Measurements from ENCODE around the gene APBB2.

APBB2 gene

DNA sequence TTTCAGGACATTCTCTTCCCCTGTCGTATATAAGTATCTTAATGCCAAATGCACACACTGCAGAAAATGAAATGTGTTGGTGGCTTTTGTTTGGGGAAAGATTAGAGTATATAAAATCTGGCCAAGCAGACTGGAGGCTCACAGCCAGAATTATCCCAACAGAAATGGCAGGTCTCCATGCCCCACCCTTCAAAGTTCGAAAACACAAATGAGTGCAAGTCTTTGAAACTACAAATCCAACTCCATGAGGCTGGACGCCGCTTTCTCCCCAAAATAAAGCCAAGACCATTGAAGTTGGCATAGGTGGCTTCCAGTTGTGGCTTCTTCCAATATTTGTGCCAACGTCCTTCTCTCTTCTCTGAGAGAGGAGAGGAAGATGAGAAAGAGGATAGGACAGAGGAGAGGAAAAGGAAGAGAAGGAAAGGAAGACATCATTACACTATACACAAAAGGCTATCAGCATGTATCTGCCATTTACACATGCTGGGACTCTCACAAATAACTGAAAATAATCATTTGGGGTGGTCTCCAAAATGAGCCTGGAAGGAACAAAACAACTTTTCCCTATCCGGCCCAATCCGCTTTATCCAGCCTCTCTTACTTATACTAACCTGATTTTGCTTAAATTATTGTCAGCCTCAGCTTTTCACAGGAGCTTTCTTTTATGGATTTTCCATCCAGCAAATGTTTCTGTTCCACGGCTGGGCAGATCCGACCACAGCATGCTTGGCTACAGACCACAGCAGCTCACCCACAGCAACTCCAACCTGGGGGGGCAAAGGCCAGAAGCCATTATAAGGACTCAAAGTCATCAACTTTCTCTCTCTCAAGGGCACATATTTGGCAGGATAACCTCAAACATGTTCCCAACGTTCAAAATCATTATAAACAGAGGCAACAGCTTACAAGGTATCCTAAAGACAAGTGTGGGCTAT is 71.7 kb downstream of the APBB2 start:
- H3K4me3 ChIP-seq (ENCODE audit: low read depth, low read length): peak overlapping the region; percentile 54
- H3K4me1 ChIP-seq (ENCODE audit: control insufficient read depth, insufficient read depth, low read length, unreplicated experiment): peaks cover 60% of the 10 kb centered on the region
- peaks cover 30% of the 10 kb centered on the region for H3K36me3 ChIP-seq (ENCODE audit: insufficient read depth, low read length)
- peak overlapping the region; percentile 97 for H3K27ac ChIP-seq (ENCODE audit: low read depth, low read length)
- no peaks in the 10 kb centered on the region for H3K27me3 ChIP-seq (ENCODE audit: insufficient read depth, low read length)
- peaks cover 68% of the 10 kb centered on the region for H3K79me2 ChIP-seq (ENCODE audit: control insufficient read depth, insufficient read depth, low read length, unreplicated experiment)
- H2AFZ ChIP-seq (ENCODE audit: low read length, unreplicated experiment): no peak overlapping the region

DNA sequence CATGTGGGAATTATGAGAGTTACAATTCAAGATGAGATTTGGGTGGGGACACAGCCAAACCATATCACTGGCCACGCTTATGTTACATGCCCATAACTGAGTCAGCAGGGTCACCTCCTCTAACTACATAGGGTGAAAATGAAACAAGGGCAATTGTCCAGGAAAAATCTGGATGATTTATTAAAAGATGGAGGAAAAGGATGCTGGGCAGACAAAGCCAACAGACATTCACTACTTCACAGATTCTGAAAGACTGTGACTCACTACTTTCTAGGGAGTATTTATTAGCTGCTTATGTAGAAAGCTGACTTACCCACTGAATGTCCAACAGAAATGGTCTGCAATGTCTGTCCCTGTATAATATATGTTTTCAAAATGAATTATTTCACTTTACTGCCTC is 72.4 kb downstream of the APBB2 start:
- H3K36me3 ChIP-seq (ENCODE audit: insufficient read depth, low read length): peaks cover 35% of the 10 kb centered on the region
- H3K79me2 ChIP-seq (ENCODE audit: control insufficient read depth, insufficient read depth, low read length, unreplicated experiment): peaks cover 72% of the 10 kb centered on the region
- H3K4me3 ChIP-seq (ENCODE audit: low read depth, low read length): peak overlapping the region; percentile 54; the same call in 1 of the 2 replicates
- peak overlapping the region; percentile 97 for H3K27ac ChIP-seq (ENCODE audit: low read depth, low read length)
- no peaks in the 10 kb centered on the region for H3K27me3 ChIP-seq (ENCODE audit: insufficient read depth, low read length)
- H3K4me1 ChIP-seq (ENCODE audit: control insufficient read depth, insufficient read depth, low read length, unreplicated experiment): peaks cover 62% of the 10 kb centered on the region
- no peak overlapping the region for H2AFZ ChIP-seq (ENCODE audit: low read length, unreplicated experiment)

DNA sequence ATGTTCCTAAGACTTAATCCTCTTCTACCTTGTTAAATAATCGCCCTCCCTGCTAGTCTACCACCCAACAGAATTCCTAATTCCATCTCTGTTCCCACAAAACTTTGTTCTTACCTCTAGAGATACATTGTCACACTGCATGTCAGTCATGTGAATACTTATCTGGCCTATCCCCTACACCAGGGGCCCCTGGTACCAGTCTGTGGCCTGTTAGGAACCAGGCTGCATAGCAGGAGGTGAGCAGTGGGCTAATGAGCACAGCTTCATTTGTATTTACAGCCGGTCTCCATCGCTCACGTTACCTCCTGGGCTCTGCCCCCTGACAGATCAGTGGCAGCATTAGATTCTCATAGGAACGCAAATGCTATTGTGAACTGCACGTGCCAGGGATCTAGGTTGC is 73.9 kb downstream of the APBB2 start:
- Histone ChIP-seq H3K4me1 (ENCODE audit: control insufficient read depth, insufficient read depth, low read length, unreplicated experiment) (peaks cover 60% of the 10 kb centered on the region), H3K27me3 (ENCODE audit: insufficient read depth, low read length) (no peaks in the 10 kb centered on the region), H2AFZ (ENCODE audit: low read length, unreplicated experiment) (no peak overlapping the region), H3K27ac (ENCODE audit: low read depth, low read length) (no peak overlapping the region), H3K4me3 (ENCODE audit: low read depth, low read length) (no peak overlapping the region), H3K79me2 (ENCODE audit: control insufficient read depth, insufficient read depth, low read length, unreplicated experiment) (peaks cover 70% of the 10 kb centered on the region), H3K36me3 (ENCODE audit: insufficient read depth, low read length) (peaks cover 35% of the 10 kb centered on the region)

DNA sequence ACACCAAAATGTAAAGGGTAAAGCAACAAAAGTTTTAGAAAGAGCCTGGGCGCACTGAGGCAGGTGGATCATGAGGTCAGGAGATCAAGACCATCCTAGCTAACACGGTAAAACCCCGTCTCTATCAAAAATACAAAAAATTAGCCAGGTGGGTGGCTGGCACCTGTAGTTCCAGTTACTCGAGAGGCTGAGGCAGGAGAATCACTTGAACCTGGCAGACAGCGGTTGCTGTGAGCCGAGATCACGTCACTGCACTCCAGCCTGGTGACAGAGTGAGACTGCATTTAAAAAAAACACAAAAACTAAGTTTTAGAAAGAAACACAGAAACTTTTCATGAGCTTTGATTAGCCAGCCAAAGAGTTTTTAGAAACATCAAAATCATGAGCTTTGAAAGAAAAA is 76.5 kb downstream of the APBB2 start:
- peaks cover 35% of the 10 kb centered on the region for H3K36me3 ChIP-seq (ENCODE audit: insufficient read depth, low read length)
- peaks cover 80% of the 10 kb centered on the region for H3K79me2 ChIP-seq (ENCODE audit: control insufficient read depth, insufficient read depth, low read length, unreplicated experiment)
- H3K27me3 ChIP-seq (ENCODE audit: insufficient read depth, low read length): no peaks in the 10 kb centered on the region

DNA sequence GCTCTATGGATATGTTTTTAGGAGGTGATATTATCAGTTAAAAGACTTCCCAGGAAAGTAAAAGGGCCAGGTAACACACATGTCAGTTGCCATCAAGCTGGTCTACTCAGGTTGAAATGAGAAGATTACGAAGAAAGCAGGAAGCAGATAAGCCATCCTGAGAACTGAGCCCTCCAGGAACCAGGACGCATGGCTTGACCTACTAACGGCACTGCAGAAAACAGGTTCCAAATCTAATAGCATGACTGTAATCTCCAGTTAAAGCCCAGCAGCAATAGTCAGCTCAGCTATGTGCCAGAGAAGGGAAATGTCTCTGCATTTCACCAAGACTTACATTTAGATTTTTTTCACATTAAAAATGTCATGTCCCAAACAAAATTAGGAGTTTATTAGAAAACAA is 77.9 kb downstream of the APBB2 start:
- H3K36me3 ChIP-seq (ENCODE audit: insufficient read depth, low read length): peaks cover 33% of the 10 kb centered on the region
- H2AFZ ChIP-seq (ENCODE audit: low read length, unreplicated experiment): no peak overlapping the region
- H3K79me2 ChIP-seq (ENCODE audit: control insufficient read depth, insufficient read depth, low read length, unreplicated experiment): peaks cover 81% of the 10 kb centered on the region
- peak overlapping the region; percentile 35 for H3K27ac ChIP-seq (ENCODE audit: low read depth, low read length)
- no peak overlapping the region for H3K4me3 ChIP-seq (ENCODE audit: low read depth, low read length)
- H3K27me3 ChIP-seq (ENCODE audit: insufficient read depth, low read length): no peaks in the 10 kb centered on the region
- H3K4me1 ChIP-seq (ENCODE audit: control insufficient read depth, insufficient read depth, low read length, unreplicated experiment): peaks cover 55% of the 10 kb centered on the region

More for the DNA sequence above, 76.5 kb downstream of the APBB2 start:
- no peak overlapping the region for H3K27ac ChIP-seq (ENCODE audit: low read depth, low read length)
- no peak overlapping the region for H2AFZ ChIP-seq (ENCODE audit: low read length, unreplicated experiment)
- H3K4me3 ChIP-seq (ENCODE audit: low read depth, low read length): no peak overlapping the region
- H3K4me1 ChIP-seq (ENCODE audit: control insufficient read depth, insufficient read depth, low read length, unreplicated experiment): peaks cover 60% of the 10 kb centered on the region

DNA sequence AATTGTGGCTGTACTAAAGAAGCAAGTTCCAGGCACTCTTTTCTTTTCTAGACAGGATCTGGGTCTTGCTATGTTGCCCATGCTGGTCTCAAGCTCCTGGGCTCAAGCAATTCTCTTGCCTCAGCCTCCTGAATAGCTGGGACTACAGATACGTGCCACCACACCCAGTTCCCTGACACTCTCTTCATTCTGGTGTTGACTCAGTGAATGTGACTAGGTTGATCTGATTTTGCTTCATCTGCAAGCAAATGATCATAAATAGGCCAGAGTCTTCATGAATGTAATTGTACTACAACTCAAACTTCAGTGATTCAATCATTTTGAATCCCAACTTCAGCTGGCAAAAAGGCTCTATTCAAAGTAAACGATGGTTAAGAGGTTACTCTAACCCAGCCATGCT is 78.5 kb downstream of the APBB2 start:
- H3K4me3 ChIP-seq (ENCODE audit: low read depth, low read length): no peak overlapping the region
- peak overlapping the region; percentile 35 for H3K27ac ChIP-seq (ENCODE audit: low read depth, low read length)
- H3K27me3 ChIP-seq (ENCODE audit: insufficient read depth, low read length): no peaks in the 10 kb centered on the region
- peaks cover 27% of the 10 kb centered on the region for H3K36me3 ChIP-seq (ENCODE audit: insufficient read depth, low read length)
- peaks cover 49% of the 10 kb centered on the region for H3K4me1 ChIP-seq (ENCODE audit: control insufficient read depth, insufficient read depth, low read length, unreplicated experiment)
- peaks cover 78% of the 10 kb centered on the region for H3K79me2 ChIP-seq (ENCODE audit: control insufficient read depth, insufficient read depth, low read length, unreplicated experiment)
- no peak overlapping the region for H2AFZ ChIP-seq (ENCODE audit: low read length, unreplicated experiment)

DNA sequence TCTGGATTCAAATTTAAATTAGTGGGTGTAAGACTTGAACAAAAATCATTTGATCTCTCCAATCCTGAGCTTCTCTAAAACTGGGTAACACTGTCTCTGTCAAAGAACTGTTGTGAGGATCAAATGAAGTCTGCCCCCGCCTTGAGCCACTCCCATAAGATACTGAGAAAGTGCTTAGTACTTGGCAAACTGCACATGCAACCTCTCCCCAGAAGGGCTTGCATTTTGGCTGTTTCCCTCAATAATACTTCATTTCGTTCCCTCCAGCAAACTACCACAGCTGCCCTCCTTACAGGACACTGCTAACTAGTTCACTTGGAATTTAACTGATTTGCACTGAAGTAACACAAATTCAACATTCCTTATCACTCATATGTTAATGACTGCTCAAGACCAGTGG is 79.8 kb downstream of the APBB2 start:
- Histone ChIP-seq H2AFZ (ENCODE audit: low read length, unreplicated experiment) (no peak overlapping the region), H3K4me1 (ENCODE audit: control insufficient read depth, insufficient read depth, low read length, unreplicated experiment) (peaks cover 49% of the 10 kb centered on the region), H3K27ac (ENCODE audit: low read depth, low read length) (no peak overlapping the region), H3K36me3 (ENCODE audit: insufficient read depth, low read length) (peaks cover 20% of the 10 kb centered on the region), H3K4me3 (ENCODE audit: low read depth, low read length) (no peak overlapping the region), H3K27me3 (ENCODE audit: insufficient read depth, low read length) (no peaks in the 10 kb centered on the region), H3K79me2 (ENCODE audit: control insufficient read depth, insufficient read depth, low read length, unreplicated experiment) (peaks cover 84% of the 10 kb centered on the region)

- Histone ChIP-seq H3K4me3 (ENCODE audit: low read depth, low read length) (no peak overlapping the region), H3K36me3 (ENCODE audit: insufficient read depth, low read length) (peaks cover 9% of the 10 kb centered on the region), H3K27me3 (ENCODE audit: insufficient read depth, low read length) (no peaks in the 10 kb centered on the region), H2AFZ (ENCODE audit: low read length, unreplicated experiment) (no peak overlapping the region), H3K4me1 (ENCODE audit: control insufficient read depth, insufficient read depth, low read length, unreplicated experiment) (peaks cover 49% of the 10 kb centered on the region), H3K79me2 (ENCODE audit: control insufficient read depth, insufficient read depth, low read length, unreplicated experiment) (peaks cover 84% of the 10 kb centered on the region), H3K27ac (ENCODE audit: low read depth, low read length) (no peak overlapping the region)
Measured at GRCh38 chr4:41133454-41134018, 80.8 kb downstream of the APBB2 start.

- Histone ChIP-seq H3K36me3 (ENCODE audit: insufficient read depth, low read length) (no peaks in the 10 kb centered on the region; the same call in 1 of the 2 replicates), H3K79me2 (ENCODE audit: control insufficient read depth, insufficient read depth, low read length, unreplicated experiment) (peaks cover 80% of the 10 kb centered on the region), H2AFZ (ENCODE audit: low read length, unreplicated experiment) (no peak overlapping the region), H3K4me1 (ENCODE audit: control insufficient read depth, insufficient read depth, low read length, unreplicated experiment) (peaks cover 45% of the 10 kb centered on the region), H3K27me3 (ENCODE audit: insufficient read depth, low read length) (no peaks in the 10 kb centered on the region), H3K4me3 (ENCODE audit: low read depth, low read length) (no peak overlapping the region), H3K27ac (ENCODE audit: low read depth, low read length) (no peak overlapping the region)
Measured at GRCh38 chr4:41132055-41132683, 82.2 kb downstream of the APBB2 start.

DNA sequence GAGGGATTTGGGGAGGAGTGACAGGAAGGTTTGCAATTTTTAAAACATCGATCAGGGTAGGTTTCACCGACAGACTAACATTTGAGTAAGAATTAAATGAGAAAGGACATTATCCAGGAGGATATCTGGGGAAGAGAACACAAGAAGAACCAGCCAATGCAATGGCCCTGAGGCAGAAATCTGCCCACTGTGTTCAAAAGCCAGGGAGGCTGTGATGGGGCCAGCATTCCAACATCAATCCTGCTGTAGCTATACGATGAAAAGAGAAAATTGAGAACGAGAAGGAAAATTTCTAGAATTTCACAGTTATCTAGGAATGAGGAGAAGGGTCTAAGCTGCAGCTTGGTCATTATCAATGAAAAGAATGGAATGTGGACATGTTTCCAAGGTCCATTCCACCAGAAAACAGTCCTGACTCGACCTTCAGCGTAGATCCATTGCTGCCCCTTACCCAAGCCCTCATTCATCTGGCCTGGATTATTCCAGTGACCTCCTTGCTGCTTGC is 84.4 kb downstream of the APBB2 start:
- peaks cover 79% of the 10 kb centered on the region for H3K79me2 ChIP-seq (ENCODE audit: control insufficient read depth, insufficient read depth, low read length, unreplicated experiment)
- H3K4me3 ChIP-seq (ENCODE audit: low read depth, low read length): no peak overlapping the region
- H3K27ac ChIP-seq (ENCODE audit: low read depth, low read length): no peak overlapping the region
- no peaks in the 10 kb centered on the region for H3K27me3 ChIP-seq (ENCODE audit: insufficient read depth, low read length)
- H3K36me3 ChIP-seq (ENCODE audit: insufficient read depth, low read length): no peaks in the 10 kb centered on the region
- no peak overlapping the region for H2AFZ ChIP-seq (ENCODE audit: low read length, unreplicated experiment)
- peaks cover 36% of the 10 kb centered on the region for H3K4me1 ChIP-seq (ENCODE audit: control insufficient read depth, insufficient read depth, low read length, unreplicated experiment)

Measured in ACC112 (cell line).